GM23338 (cell line): ENCODE data around the gene R3HDM2. TPM values are rescaled to one million over a fixed set of nuclear protein-coding genes. Genes with fewer than 3 reads are reported as not detected.

Source experiments
- ATAC-seq: fragments of 200-7000 bp; cut with Tn5 transposase; 3 replicates; pipeline ENCODE4 v1.9.1; 2020
- DNase-seq: peaks from one replicate; pipeline ENCODE4 v3.0.0-alpha.2; 2015; ENCODE audit warnings: low spot score
- H2AFZ ChIP-seq: fragments of 200-600 bp; sonication (generic); 2 replicates; pipeline ENCODE4 v1.8.0; 2016; ENCODE audit warnings: antibody characterized with exemption, mild to moderate bottlenecking, moderate library complexity
- H3F3A ChIP-seq: fragments of 200-600 bp; sonication (generic); replicated peaks from 2 replicates; pipeline ENCODE4 v1.8.0; 2017; ENCODE audit warnings: antibody characterized with exemption, mixed run types, low read depth
- H3K27ac ChIP-seq: fragments of 200-600 bp; sonication (generic); 2 replicates; pipeline ENCODE4 v1.6.1; 2016; ENCODE audit warnings: low read depth
- H3K27me3 ChIP-seq: fragments of 200-600 bp; sonication (generic); 2 replicates; pipeline ENCODE4 v1.8.0; 2016; ENCODE audit warnings: mild to moderate bottlenecking, mixed run types, moderate library complexity; ENCODE audit not compliant: insufficient read depth
- H3K36me3 ChIP-seq: fragments of 200-600 bp; sonication (generic); 2 replicates; pipeline ENCODE4 v1.8.0; 2016; ENCODE audit warnings: mild to moderate bottlenecking; ENCODE audit not compliant: insufficient read depth
- H3K4me1 ChIP-seq: fragments of 200-600 bp; sonication (generic); 2 replicates; pipeline ENCODE4 v1.8.0; 2016; ENCODE audit warnings: mild to moderate bottlenecking, moderate library complexity; ENCODE audit not compliant: insufficient read depth
- H3K4me2 ChIP-seq: fragments of 200-600 bp; sonication (generic); 2 replicates; pipeline ENCODE4 v1.7.1; 2017; ENCODE audit warnings: mixed run types
- H3K4me3 ChIP-seq: fragments of 200-600 bp; sonication (generic); 2 replicates; pipeline ENCODE4 v1.6.1; 2016; ENCODE audit warnings: mixed run types
- H3K79me2 ChIP-seq: fragments of 200-600 bp; sonication (generic); replicated peaks from 2 replicates; pipeline ENCODE4 v1.8.0; 2017; ENCODE audit warnings: mild to moderate bottlenecking; ENCODE audit not compliant: insufficient read depth
- H3K9me2 ChIP-seq: fragments of 200-600 bp; sonication (generic); 2 replicates; pipeline ENCODE4 v1.8.0; 2017; ENCODE audit not compliant: insufficient read depth
- H4K20me1 ChIP-seq: fragments of 200-600 bp; sonication (generic); replicated peaks from 2 replicates; pipeline ENCODE4 v1.8.0; 2017; ENCODE audit warnings: mild to moderate bottlenecking; ENCODE audit not compliant: insufficient read depth
- H3K27ac Mint-ChIP-seq: 2 replicates; pipeline ENCODE4 v1.8.0; 2020; ENCODE audit warnings: inconsistent platforms, mild to moderate bottlenecking, moderate library complexity, mixed read lengths
- H3K27me3 Mint-ChIP-seq: 3 replicates; pipeline ENCODE4 v1.8.0; 2022; ENCODE audit warnings: low read depth, mild to moderate bottlenecking, moderate library complexity, mixed read lengths, inconsistent platforms; ENCODE audit not compliant: insufficient read depth, poor library complexity
- H3K36me3 Mint-ChIP-seq: 3 replicates; pipeline ENCODE4 v1.8.0; 2021; ENCODE audit warnings: low read depth, mild to moderate bottlenecking, inconsistent platforms, moderate library complexity, mixed read lengths
- H3K4me1 Mint-ChIP-seq: 3 replicates; pipeline ENCODE4 v1.8.0; 2020; ENCODE audit warnings: mild to moderate bottlenecking, inconsistent platforms, mixed read lengths
- H3K4me3 Mint-ChIP-seq: 3 replicates; pipeline ENCODE4 v1.8.0; 2021; ENCODE audit warnings: moderate library complexity, mild to moderate bottlenecking, inconsistent platforms, mixed read lengths
- H3K9me3 Mint-ChIP-seq: 3 replicates; pipeline ENCODE4 v1.8.0; 2020; ENCODE audit warnings: moderate library complexity, mild to moderate bottlenecking, inconsistent platforms, mixed read lengths
- CREB1 ChIP-seq: fragments of 250-450 bp; sonication (Bioruptor Pico); IDR thresholded peaks from 2 replicates; pipeline ENCODE4 v1.5.0; 2020; ENCODE audit warnings: low read depth, mild to moderate bottlenecking, moderate library complexity
- CTCF ChIP-seq, 2 experiments: fragments of 200-600 bp in 1 of 2; sonication (generic) in 1 of 2; conservative IDR thresholded peaks; 2 replicates each; pipeline versions ENCODE4 v1.5.1 to v1.6.1; 2016 to 2017; ENCODE audit warnings: antibody characterized with exemption in 2 of 2, low read depth in 2 of 2, mild to moderate bottlenecking in 2 of 2, moderate library complexity in 1 of 2
- EZH2 ChIP-seq: fragments of 200-600 bp; sonication (generic); IDR thresholded peaks from one replicate; pipeline ENCODE4 v1.8.0; 2017; ENCODE audit warnings: antibody characterized with exemption, mild to moderate bottlenecking, low read depth; ENCODE audit not compliant: unreplicated experiment
- JUNB ChIP-seq: IDR thresholded peaks from one replicate; pipeline ENCODE4 v1.6.1; 2016; ENCODE audit warnings: antibody characterized with exemption; ENCODE audit not compliant: unreplicated experiment
- NANOG ChIP-seq: IDR thresholded peaks from 2 replicates; pipeline ENCODE4 v1.6.1; 2016; ENCODE audit warnings: antibody characterized with exemption, borderline replicate concordance
- REST ChIP-seq: IDR thresholded peaks from one replicate; pipeline ENCODE4 v1.6.1; 2018; ENCODE audit warnings: antibody characterized with exemption; ENCODE audit not compliant: unreplicated experiment
- STAT1 ChIP-seq: IDR thresholded peaks from one replicate; pipeline ENCODE4 v1.6.1; 2016; ENCODE audit warnings: antibody characterized with exemption; ENCODE audit not compliant: unreplicated experiment
- ZNF114 ChIP-seq: fragments of 250-450 bp; sonication (Bioruptor Pico); IDR thresholded peaks from 2 replicates; pipeline ENCODE4 v1.5.0; 2020; ENCODE audit warnings: mild to moderate bottlenecking, moderate library complexity
- ZNF331 ChIP-seq: fragments of 250-450 bp; sonication (Bioruptor Pico); IDR thresholded peaks from 2 replicates; pipeline ENCODE4 v1.5.0; 2020; ENCODE audit warnings: low read depth, mild to moderate bottlenecking, moderate library complexity
- ZNF462 ChIP-seq: fragments of 250-450 bp; sonication (Bioruptor Pico); IDR thresholded peaks from 2 replicates; pipeline ENCODE4 v1.5.0; 2020; ENCODE audit warnings: mild to moderate bottlenecking, moderate library complexity
- polyA plus RNA-seq: library from polyadenylated mRNA; unstranded; fragments of >200 nt; fragmentation: Nextera tagmentation; extraction: Ambion mirVana; gene quantifications from 2 replicates; pipeline ENCODE4 v1.2.1, GENCODE V29; 2016
- total RNA-seq: library from RNA; depleted of rRNA; stranded (reverse); fragments of >200 nt; shearing (Covaris generic); gene quantifications from 2 replicates; pipeline ENCODE4 v1.2.3, GENCODE V29; 2014

The R3HDM2 gene
- total and polyA plus RNA-seq, 2 experiments from 2014 or later = 9.6 to 19.6 TPM

GRCh38 chr12:57419495-57419894 lies 11.3 kb downstream of the R3HDM2 start (continued):
- TF ChIP-seq ZNF462 = no peak
- TF ChIP-seq CREB1 = no peak
- no peak for TF ChIP-seq NANOG
- TF ChIP-seq CTCF (conservative IDR thresholded peaks at IDR 0.05; ENCODE audit: low read depth in 2 of 2) = no peak
- no peak for TF ChIP-seq JUNB
- TF ChIP-seq STAT1 = no peak

GRCh38 chr12:57418255-57418654 lies 12.6 kb downstream of the R3HDM2 start:
- no peak overlapping the region for H3K27ac Mint-ChIP-seq
- H4K20me1 ChIP-seq = peaks cover 13% of the 10 kb centered on the region
- H3K36me3 ChIP-seq = no peaks in the 10 kb centered on the region
- no peak overlapping the region for H3K4me3 Mint-ChIP-seq
- no peak overlapping the region for H2AFZ ChIP-seq
- no peaks in the 10 kb centered on the region for H3K27me3 ChIP-seq
- DNase-seq (no peak), ATAC-seq (no peak)
- H3K4me3 ChIP-seq = no peak overlapping the region
- peaks cover 14% of the 10 kb centered on the region for H3K4me1 Mint-ChIP-seq
- H3K27me3 Mint-ChIP-seq = peaks cover 2% of the 10 kb centered on the region
- H3K4me1 ChIP-seq = peaks cover 8% of the 10 kb centered on the region; the same call in 1 of the 2 replicates
- H3K9me3 Mint-ChIP-seq = no peaks in the 10 kb centered on the region
- H3K79me2 ChIP-seq = peaks cover 11% of the 10 kb centered on the region
- no peaks in the 10 kb centered on the region for H3K36me3 Mint-ChIP-seq
- H3K4me2 ChIP-seq = no peak overlapping the region
- H3F3A ChIP-seq = no peaks in the 10 kb centered on the region
- no peaks in the 10 kb centered on the region for H3K9me2 ChIP-seq
- peak overlapping the region; percentile 18; the same call in 1 of the 2 replicates for H3K27ac ChIP-seq
- TF ChIP-seq ZNF331 (CRISPR knock-in tag) (no peak), REST (no peak), CTCF (conservative IDR thresholded peaks at IDR 0.05; ENCODE audit: low read depth in 2 of 2) (no peak), EZH2 (no peak), ZNF114 (CRISPR knock-in tag) (no peak)
